ENCODE data around the gene OR10A3. TPM values are rescaled to one million over a fixed set of nuclear protein-coding genes. Genes with fewer than 3 reads are reported as not detected.

Gene OR10A3
- total RNA-seq, 1 donor from 2014 or later: not detected

GRCh38 chr11:7941146-7941545 lies 362 bp downstream of the OR10A3 start:
- DNase-seq (ENCODE audit: low spot score): no peak

- DNase-seq (ENCODE audit: low spot score): peak; percentile 86
Observed at GRCh38 chr11:7936615-7937014, 4.9 kb downstream of the OR10A3 start.

- no peak for DNase-seq (ENCODE audit: low spot score)
Observed at GRCh38 chr11:7931168-7931567, 10.3 kb downstream of the OR10A3 start, which contains the start of gene OR10A6. Gene OR10A6, minus strand, starts transcription at chr11:7931268. Its CDS starts 2,606 bp downstream, at chr11:7928662.

GRCh38 chr11:7927635-7928034 lies 13.9 kb downstream of the OR10A3 start:
- no peak for DNase-seq (ENCODE audit: low spot score)

GRCh38 chr11:7924536-7924935 lies 17.0 kb downstream of the OR10A3 start:
- no peak for DNase-seq (ENCODE audit: low spot score)

- DNase-seq (ENCODE audit: low spot score): no peak
Observed at GRCh38 chr11:7918141-7918540, 23.4 kb downstream of the OR10A3 start.

DNA sequence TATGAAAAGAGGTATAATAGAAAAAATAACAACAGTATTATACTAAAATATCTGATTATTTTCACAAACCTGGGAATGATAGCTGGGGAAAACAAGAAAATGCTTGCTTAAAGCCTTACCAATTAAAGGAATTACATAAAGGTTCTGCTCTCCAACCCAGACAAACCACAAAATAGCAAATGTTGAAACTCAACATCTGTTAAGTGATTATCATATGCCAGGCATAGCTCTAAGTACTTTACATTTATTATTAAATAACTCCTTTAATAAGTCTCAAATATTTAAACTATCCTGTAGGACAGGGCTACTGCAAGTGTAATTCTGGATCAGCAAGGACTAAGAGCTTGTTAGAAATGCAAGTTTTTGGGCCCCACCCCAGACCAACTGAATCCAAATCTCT lies 30.5 kb downstream of the OR10A3 start:
- no peak for DNase-seq (ENCODE audit: low spot score)

- DNase-seq (ENCODE audit: low spot score): no peak
Observed at GRCh38 chr11:7910286-7910788, 31.2 kb downstream of the OR10A3 start.

- DNase-seq (ENCODE audit: low spot score): no peak
Observed at GRCh38 chr11:7909585-7910285, 31.8 kb downstream of the OR10A3 start.

DNA sequence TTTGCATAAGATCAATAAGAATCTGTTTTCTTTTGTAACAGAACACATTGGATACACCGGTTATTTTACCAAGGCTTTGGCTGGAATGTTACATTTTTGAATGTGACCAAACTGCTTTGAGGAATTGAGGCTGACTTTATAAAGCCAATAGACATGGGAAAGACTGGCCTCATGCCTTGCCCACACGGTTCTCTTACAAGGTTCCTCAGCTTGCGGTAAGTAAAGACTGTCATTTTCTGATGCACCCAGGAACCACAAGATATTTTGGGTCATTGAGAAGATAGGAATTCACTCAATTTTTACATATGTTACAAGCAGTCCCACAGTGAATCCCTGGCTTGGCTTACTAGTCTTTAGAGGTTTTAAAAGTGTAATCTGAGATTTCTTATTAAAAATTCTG lies 34.4 kb downstream of the OR10A3 start:
- DNase-seq (ENCODE audit: low spot score): no peak

DNA sequence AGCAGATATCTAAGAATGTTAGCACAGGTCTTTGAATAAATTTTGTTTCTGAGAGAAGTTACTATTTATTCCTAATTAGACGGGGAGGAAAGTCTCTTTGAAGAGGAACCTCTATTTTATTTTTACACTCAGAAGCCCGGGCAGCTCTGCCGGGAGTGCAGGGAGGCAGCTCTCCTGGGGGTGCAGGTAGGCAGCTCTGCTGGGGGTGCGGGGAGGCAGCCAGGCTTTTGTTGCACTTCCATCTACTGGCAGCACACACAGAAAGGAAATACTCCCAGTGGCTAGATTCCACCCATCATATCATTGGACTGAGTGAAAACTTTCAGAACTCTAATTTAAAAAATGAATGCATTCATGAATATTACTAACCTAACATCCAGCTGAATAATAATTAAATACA lies 35.0 kb downstream of the OR10A3 start:
- DNase-seq (ENCODE audit: low spot score): no peak

GRCh38 chr11:7905961-7906429 lies 35.5 kb downstream of the OR10A3 start:
- DNase-seq (ENCODE audit: low spot score): peak; percentile 55

GRCh38 chr11:7905549-7905948 lies 36.0 kb downstream of the OR10A3 start:
- no peak for DNase-seq (ENCODE audit: low spot score)

DNA sequence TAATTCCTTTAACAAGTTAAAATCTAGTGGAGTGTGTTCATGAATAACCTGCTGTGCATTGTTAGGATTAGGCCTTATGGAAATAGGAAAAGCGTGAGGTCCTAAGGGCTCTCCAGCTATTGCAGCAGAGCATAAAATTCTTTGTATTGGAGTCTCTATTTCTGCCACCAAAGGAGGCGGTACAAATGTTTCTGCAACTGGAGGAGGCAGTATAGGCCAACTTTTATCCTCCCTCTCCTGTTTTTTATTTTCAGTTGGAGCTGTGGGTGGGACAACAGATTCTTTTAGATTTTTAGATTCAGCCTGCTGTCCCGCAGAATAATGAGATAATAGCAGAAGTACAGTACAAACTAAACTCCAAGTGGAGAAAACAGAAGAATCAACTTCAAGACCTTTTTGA lies 36.6 kb downstream of the OR10A3 start:
- no peak for DNase-seq (ENCODE audit: low spot score)

- no peak for DNase-seq (ENCODE audit: low spot score)
Observed at GRCh38 chr11:7903940-7904339, 37.6 kb downstream of the OR10A3 start.

DNA sequence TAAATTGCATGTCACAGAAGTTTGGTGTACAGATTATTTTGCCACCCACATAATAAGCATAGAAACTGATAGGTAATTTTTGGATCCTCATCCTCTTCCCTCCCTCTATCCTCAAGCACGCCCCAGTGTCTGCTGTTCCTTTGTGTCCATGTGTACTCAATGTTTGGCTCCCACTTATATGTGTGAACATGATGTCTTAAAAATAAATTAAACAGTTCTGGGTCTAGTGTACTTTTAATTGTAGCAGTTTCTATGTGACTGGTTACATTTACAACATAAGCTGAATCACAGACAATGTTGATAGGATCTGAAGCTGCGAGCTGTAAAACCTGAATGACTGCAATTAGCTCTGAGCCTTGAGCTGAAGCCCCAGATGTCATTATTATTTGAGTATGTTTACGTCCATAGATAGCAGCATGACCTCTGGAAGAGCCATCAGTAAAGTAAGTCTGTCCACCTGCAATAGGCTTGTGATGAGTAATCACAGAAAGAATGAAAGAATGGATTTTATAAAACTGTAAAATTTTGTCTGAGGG lies 40.1 kb downstream of the OR10A3 start:
- DNase-seq (ENCODE audit: low spot score): no peak

DNA sequence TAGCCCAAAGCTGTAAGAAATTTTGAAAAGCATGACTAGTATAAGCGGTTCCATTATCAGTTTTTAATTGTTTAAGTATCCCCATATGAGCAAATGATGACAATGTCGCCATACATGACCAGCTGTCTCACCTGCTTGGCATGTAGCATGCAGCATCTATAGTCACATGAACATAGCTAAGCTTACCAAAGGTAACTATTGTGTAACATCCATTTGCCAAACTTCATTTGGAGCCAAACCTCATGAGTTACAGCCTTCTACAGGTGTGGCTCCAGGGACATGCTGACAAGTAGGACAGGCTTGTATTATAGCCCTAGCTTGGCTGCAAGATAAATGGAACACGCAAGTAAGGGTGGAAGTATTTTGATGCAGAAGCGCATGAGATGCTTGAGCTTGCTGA lies 40.8 kb downstream of the OR10A3 start:
- no peak for DNase-seq (ENCODE audit: low spot score)

- DNase-seq (ENCODE audit: low spot score): no peak
Observed at GRCh38 chr11:7899418-7899817, 42.1 kb downstream of the OR10A3 start.

- DNase-seq (ENCODE audit: low spot score): no peak
Observed at GRCh38 chr11:7898666-7899283, 42.7 kb downstream of the OR10A3 start.

- no peak for DNase-seq (ENCODE audit: low spot score)
Observed at GRCh38 chr11:7896009-7896785, 45.3 kb downstream of the OR10A3 start.

GRCh38 chr11:7894251-7894650 lies 47.3 kb downstream of the OR10A3 start:
- no peak for DNase-seq (ENCODE audit: low spot score)

DNA sequence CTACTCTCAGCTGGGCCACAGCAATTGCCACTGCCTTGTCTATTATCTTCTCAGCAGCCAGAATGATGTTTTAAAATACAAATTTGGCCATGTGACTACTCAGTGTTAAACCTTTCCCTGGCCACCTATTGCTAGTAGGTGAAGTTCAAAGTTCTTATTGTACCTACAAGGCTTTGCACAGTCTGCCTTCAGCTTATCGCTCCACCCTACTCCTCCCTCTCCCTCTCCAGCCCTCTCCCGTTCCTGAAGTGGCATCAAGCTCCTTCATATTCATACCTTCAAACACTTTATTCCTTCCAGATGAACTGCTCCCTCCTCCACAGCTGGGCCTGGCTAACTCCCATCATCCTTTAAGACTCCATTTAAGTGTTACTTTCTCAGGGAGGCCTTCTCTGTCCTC lies 47.7 kb downstream of the OR10A3 start:
- DNase-seq (ENCODE audit: low spot score): no peak

Data from ureter (tissue), 1 donor.